ENCODE data around the gene ZFP37.
"Not testable (repeated sequence)": the region's sequence is repeated elsewhere in the genome, so short reads cannot be mapped to it uniquely, and the experiment has no call there.

Gene ZFP37

GRCh38 chr9:113061072-113061850, 4.7 kb upstream of the ZFP37 start:
- H3K36me3 ChIP-seq (ENCODE audit: insufficient read depth); H3K27ac ChIP-seq; H3K4me2 ChIP-seq; H3K9ac ChIP-seq; H3K27me3 ChIP-seq (ENCODE audit: insufficient read depth, low read depth); H4K20me1 ChIP-seq (ENCODE audit: insufficient read depth); H3K79me2 ChIP-seq (ENCODE audit: insufficient read depth, low read depth); H3K4me3 ChIP-seq (IDR thresholded peaks at IDR 0.05; ENCODE audit: insufficient read depth, low read depth, low read length); H2AFZ ChIP-seq (ENCODE audit: low read depth); H3K4me1 ChIP-seq (ENCODE audit: low read depth, poor library complexity, severe bottlenecking): not testable (repeated sequence)

GRCh38 chr9:113059581-113060284, 3.2 kb upstream of the ZFP37 start:
- not testable (repeated sequence) for H3K36me3 ChIP-seq (ENCODE audit: insufficient read depth); H3K79me2 ChIP-seq (ENCODE audit: insufficient read depth, low read depth); H3K4me1 ChIP-seq (ENCODE audit: low read depth, poor library complexity, severe bottlenecking); H3K4me3 ChIP-seq (IDR thresholded peaks at IDR 0.05; ENCODE audit: insufficient read depth, low read depth, low read length); H3K4me2 ChIP-seq; H3K27me3 ChIP-seq (ENCODE audit: insufficient read depth, low read depth); H2AFZ ChIP-seq (ENCODE audit: low read depth); H3K27ac ChIP-seq; H4K20me1 ChIP-seq (ENCODE audit: insufficient read depth); H3K9ac ChIP-seq

- H2AFZ ChIP-seq (ENCODE audit: low read depth) = peak overlapping the region; percentile 90
- H3K36me3 ChIP-seq (ENCODE audit: insufficient read depth) = no peaks in the 10 kb centered on the region
- H3K4me2 ChIP-seq = peak overlapping the region; percentile 49
Observed at GRCh38 chr9:113057193-113057592, 669 bp upstream of the ZFP37 start.

GRCh38 chr9:113042884-113043657, 13.5 kb downstream of the ZFP37 start:
- Histone ChIP-seq H3K4me1 (ENCODE audit: low read depth, poor library complexity, severe bottlenecking) (no peaks in the 10 kb centered on the region), H3K4me2 (no peak overlapping the region), H4K20me1 (ENCODE audit: insufficient read depth) (no peaks in the 10 kb centered on the region), H2AFZ (ENCODE audit: low read depth) (no peak overlapping the region), H3K9ac (no peak overlapping the region), H3K4me3 (IDR thresholded peaks at IDR 0.05; ENCODE audit: insufficient read depth, low read depth, low read length) (no peak overlapping the region), H3K27me3 (ENCODE audit: insufficient read depth, low read depth) (no peaks in the 10 kb centered on the region), H3K27ac (no peak overlapping the region), H3K79me2 (ENCODE audit: insufficient read depth, low read depth) (no peaks in the 10 kb centered on the region), H3K36me3 (ENCODE audit: insufficient read depth) (no peaks in the 10 kb centered on the region)
- TF ChIP-seq CTCF (conservative IDR thresholded peaks at IDR 0.05; ENCODE audit: low read depth, low read length) = no peak

More at GRCh38 chr9:113057193-113057592, 669 bp upstream of the ZFP37 start:
- Histone ChIP-seq H3K27me3 (ENCODE audit: insufficient read depth, low read depth) (no peaks in the 10 kb centered on the region), H3K27ac (no peak overlapping the region), H3K4me3 (IDR thresholded peaks at IDR 0.05; ENCODE audit: insufficient read depth, low read depth, low read length) (no peak overlapping the region), H4K20me1 (ENCODE audit: insufficient read depth) (no peaks in the 10 kb centered on the region), H3K9ac (no peak overlapping the region; the same call in 1 of the 2 replicates), H3K4me1 (ENCODE audit: low read depth, poor library complexity, severe bottlenecking) (no peaks in the 10 kb centered on the region), H3K79me2 (ENCODE audit: insufficient read depth, low read depth) (no peaks in the 10 kb centered on the region)
- TF ChIP-seq CTCF (conservative IDR thresholded peaks at IDR 0.05; ENCODE audit: low read depth, low read length) = no peak

- H3K27me3 ChIP-seq (ENCODE audit: insufficient read depth, low read depth) = no peaks in the 10 kb centered on the region
- no peak overlapping the region for H3K27ac ChIP-seq
- no peaks in the 10 kb centered on the region for H3K79me2 ChIP-seq (ENCODE audit: insufficient read depth, low read depth)
- no peak for TF ChIP-seq CTCF (conservative IDR thresholded peaks at IDR 0.05; ENCODE audit: low read depth, low read length)
- H3K9ac ChIP-seq = no peak overlapping the region
- no peak overlapping the region for H2AFZ ChIP-seq (ENCODE audit: low read depth)
- H3K4me3 ChIP-seq (IDR thresholded peaks at IDR 0.05; ENCODE audit: insufficient read depth, low read depth, low read length) = no peak overlapping the region
- H3K4me1 ChIP-seq (ENCODE audit: low read depth, poor library complexity, severe bottlenecking) = no peaks in the 10 kb centered on the region
- H4K20me1 ChIP-seq (ENCODE audit: insufficient read depth) = no peaks in the 10 kb centered on the region
- H3K4me2 ChIP-seq = no peak overlapping the region
- H3K36me3 ChIP-seq (ENCODE audit: insufficient read depth) = no peaks in the 10 kb centered on the region
Observed at GRCh38 chr9:113026200-113026599, 30.3 kb downstream of the ZFP37 start.

All from KMS-11 (cell line).